T-helper 2 cell (primary cell): Measurements from ENCODE around the gene IGSF6.
"Not testable (repeated sequence)": the region's sequence is repeated elsewhere in the genome, so short reads cannot be mapped to it uniquely, and the experiment has no call there.

Experiments used
- DNase-seq, 5 experiments: peaks; one replicate each; pipeline versions ENCODE4 v3.0.0 to v3.0.0-alpha.2; 2012 to 2022

Gene IGSF6

DNA sequence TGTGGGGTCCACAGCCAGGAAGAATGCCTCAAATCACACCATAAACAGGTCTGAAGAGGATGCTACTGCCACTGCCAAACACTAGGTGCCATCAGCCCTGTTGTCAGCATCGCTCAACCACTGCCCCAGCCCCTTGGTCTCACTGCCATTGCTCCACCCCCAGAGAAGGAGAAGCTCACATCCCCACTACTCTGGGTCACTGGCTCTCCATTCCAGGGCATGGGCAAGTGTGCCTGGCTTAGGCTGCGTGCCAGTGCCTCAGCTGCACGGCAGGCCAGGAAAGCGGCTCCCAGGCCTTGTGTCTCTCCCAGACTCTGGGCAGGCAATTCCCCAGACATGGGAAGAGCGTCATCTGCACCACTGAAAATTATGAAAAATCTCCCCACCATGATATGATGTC, 1.2 kb upstream of the IGSF6 start:
- no peak for DNase-seq

DNA sequence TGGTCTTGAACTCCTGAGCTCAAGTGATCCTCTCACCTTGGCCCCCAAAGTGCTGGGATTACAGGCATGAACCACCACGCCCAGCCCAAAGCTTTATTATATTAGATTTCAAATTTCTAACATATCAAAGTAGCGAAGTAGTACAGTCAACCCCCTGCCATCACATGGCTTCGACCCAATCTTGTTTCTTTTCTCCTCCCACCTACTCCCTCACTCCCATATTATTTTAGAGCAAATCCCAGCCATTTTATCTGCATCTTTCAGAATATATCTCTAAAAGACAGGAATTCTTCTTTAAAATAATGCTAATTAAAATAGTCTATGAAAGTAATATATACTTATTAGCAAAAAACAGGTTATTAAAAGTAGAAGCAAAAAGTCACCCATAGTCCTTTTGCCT, 893 bp downstream of the IGSF6 start:
- DNase-seq, result no peak

- no peak for DNase-seq
Measured at GRCh38 chr16:21650521-21650920, 1.9 kb downstream of the IGSF6 start.

DNA sequence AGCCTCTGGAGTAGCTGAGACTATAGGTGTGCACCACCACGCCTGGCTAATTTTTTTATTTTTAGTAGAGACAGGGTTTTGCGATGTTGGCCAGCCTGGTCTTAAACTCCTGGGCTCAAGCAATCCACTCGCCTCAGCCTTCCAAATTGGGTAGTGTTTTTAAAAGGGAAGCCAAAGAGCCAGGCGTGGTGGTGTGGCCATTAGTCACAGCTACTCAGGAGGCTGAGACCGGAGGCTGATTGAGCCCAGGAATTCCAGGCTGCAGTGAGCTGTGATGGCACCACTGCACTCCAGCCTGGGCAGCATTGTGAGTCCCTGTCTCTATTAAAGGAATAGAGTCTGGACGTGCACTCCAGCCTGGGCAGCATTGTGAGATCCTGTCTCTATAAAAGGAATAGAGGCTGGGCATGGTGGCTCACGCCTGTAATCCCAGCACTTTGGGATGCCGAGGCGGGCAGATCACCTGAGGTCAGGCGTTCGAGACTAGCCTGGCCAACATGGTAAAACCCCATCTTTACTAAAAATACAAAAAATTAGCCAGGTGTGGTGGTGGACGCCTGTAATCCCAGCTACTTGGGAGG, 2.5 kb downstream of the IGSF6 start:
- DNase-seq, result not testable (repeated sequence)

- no peak for DNase-seq
Measured at GRCh38 chr16:21647562-21648164, 4.7 kb downstream of the IGSF6 start.

- DNase-seq, result peak in 4 of 5 experiments; percentile 54 to 98 (median 66)
Measured at GRCh38 chr16:21646721-21647561, 5.5 kb downstream of the IGSF6 start.

DNA sequence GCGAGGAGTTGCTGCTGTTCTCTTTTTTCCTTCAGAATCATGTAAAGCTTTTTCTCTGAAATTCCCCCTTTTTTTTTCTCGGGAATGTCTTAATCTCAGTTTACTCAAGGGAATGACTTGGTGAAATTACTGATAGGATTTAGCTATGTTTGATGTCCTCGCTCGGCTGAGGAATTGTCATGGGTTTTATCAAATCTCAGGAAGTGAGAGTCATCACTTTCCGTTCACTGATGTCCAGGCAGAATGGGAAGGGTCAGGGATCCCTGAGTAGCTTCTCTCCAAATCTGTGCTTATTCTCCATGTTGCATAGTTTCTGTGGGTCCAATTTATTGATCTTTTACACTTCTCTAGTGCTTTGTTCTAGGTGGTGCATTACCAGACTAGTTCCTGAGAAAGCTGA, 6.3 kb downstream of the IGSF6 start:
- no peak for DNase-seq

DNA sequence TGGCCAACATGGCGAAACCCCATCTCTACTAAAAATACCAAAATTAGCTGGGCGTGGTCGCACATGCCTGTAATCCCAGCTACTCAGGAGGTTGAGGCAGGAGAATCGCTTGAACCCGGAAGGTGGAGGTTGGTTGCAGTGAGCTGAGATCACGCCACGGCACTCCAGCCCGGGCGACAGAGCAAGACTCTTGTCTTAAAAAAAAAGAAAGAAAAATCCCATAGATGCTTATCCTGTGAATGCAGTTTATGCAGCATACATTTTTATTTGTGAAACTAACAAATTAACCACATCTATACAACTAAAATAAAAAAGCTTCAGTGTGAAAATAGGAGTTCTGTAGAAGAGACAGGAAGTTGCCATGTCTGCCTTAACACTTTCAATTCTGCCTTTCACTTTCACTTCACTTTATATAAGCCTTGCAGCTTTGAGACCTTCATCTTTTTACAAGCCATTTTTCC, 7.1 kb downstream of the IGSF6 start:
- DNase-seq, result peak in 2 of 5 experiments; percentile 72 to 88

GRCh38 chr16:21644674-21645073, 7.7 kb downstream of the IGSF6 start:
- DNase-seq, result no peak

DNA sequence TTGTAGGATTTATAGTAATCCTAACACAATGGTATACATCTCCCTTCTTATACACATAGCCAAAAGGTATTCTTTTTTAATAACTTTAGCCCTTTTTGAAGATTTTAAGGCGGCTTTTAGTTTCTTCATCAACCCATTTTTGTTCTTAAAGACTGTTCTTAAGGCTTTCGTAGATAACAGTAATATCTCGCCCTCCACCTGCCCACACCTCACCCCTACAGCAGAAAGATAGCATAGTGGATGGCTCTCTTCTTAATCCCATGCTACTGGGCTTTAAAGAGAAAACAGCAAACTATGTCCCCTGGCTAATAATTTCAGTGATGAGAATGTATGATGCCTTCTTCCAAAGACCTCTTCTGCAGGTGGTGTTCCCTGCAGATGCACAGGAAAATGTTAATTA, 8.6 kb downstream of the IGSF6 start:
- no peak for DNase-seq

DNA sequence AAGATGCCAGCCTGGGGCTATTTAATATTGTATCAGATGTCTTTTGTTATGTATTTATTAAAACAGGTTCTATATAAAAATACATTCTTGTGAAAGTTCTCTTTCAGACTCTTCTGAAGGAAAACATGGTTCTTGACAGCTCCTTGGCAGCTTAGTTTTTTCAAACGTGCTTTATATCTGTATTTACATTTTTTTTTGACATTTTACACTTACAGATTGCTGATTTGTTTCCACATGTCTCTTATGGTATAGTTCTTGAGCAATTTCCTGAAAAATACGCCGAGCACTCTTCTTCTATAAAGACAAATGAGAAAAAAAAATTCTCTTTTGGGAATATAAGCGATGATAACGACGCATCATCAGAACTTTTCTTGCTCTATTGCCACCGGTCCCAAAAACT, 9.5 kb downstream of the IGSF6 start:
- no peak for DNase-seq

DNA sequence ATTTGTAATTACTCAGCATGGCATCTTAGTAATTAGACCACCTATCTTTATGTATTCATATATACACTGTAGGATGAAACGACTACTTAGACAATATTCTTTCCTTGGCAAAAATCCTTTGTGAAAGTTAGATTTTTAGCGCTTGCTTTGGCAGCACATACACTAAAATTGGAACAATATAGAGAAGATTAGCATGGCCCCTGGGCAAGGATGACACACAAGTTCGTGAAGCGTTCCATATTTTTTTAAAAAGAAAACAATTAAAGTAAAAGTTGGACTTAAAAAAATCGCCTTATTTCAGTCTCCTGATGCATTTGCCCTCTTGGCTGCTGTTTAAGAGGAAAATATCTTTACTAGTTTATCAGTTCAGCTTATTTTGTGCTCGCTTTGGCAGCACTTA, 10.5 kb downstream of the IGSF6 start:
- DNase-seq, result no peak

DNA sequence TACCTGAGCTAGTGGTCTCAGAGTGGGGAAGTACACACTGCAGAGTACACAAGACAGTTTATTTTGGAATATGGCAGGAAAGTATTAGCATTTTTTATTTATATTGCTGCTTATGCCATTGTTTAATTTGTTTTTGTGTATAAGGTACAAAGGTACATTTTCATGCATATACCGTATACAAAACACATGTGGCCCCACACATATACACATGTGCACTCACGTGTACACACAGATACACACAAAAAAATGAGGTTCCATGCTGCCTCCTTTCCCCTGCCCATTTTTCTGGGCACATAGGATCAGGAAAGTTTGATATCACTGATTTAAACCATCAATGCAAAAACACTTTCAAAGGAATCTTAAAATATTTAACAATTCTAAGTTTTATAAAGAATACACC, 12.9 kb downstream of the IGSF6 start:
- DNase-seq, result no peak

DNA sequence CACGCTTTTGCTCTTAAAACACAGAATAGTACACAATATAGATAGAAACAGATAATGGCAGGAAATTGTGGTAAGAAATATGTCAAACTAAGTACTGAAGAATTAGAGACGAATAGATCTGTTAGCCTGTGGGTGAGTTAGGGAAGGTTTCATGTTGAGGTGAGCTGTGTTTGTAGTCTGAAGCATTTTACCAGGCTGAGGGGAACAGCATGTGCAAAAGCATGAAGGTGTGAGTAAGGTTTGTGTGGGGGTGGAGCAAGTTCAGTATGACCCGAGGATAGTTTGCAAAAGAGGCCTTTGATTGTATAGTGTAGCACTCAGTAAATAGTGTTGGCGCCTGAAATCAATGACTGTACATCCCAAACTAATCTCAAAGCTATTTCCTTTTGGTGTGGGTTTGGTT, 13.8 kb downstream of the IGSF6 start:
- peak in 1 of 5 experiments; percentile 90 for DNase-seq

GRCh38 chr16:21637032-21637968, 15.1 kb downstream of the IGSF6 start:
- no peak for DNase-seq

DNA sequence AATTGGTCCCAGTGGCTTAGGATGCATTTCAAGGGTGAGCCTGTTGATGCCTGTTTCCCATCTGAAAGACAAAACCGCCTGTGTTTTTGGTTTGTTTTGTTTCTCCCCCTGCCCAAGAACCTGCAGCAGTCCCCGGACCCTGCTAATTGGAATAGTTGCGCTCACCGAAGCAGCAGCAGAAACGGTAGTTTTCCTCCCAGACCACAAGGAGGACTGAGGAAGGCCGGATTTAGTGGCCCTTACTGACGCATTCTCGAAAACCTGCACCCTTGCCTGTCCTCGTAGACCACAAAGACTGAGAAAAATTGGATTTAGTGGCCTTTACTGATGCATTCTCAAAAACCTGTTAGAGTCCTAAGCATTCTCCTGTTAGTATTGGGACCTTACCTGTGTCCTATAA, 16.7 kb downstream of the IGSF6 start:
- DNase-seq, result not testable (repeated sequence)

- DNase-seq, result no peak
Measured at GRCh38 chr16:21634216-21634615, 18.2 kb downstream of the IGSF6 start.

- DNase-seq, result not testable (repeated sequence)
Measured at GRCh38 chr16:21631951-21632575, 20.3 kb downstream of the IGSF6 start.

GRCh38 chr16:21631376-21631775, 21.0 kb downstream of the IGSF6 start:
- DNase-seq, result not testable (repeated sequence)

GRCh38 chr16:21630866-21631265, 21.5 kb downstream of the IGSF6 start:
- DNase-seq, result not testable (repeated sequence)

DNA sequence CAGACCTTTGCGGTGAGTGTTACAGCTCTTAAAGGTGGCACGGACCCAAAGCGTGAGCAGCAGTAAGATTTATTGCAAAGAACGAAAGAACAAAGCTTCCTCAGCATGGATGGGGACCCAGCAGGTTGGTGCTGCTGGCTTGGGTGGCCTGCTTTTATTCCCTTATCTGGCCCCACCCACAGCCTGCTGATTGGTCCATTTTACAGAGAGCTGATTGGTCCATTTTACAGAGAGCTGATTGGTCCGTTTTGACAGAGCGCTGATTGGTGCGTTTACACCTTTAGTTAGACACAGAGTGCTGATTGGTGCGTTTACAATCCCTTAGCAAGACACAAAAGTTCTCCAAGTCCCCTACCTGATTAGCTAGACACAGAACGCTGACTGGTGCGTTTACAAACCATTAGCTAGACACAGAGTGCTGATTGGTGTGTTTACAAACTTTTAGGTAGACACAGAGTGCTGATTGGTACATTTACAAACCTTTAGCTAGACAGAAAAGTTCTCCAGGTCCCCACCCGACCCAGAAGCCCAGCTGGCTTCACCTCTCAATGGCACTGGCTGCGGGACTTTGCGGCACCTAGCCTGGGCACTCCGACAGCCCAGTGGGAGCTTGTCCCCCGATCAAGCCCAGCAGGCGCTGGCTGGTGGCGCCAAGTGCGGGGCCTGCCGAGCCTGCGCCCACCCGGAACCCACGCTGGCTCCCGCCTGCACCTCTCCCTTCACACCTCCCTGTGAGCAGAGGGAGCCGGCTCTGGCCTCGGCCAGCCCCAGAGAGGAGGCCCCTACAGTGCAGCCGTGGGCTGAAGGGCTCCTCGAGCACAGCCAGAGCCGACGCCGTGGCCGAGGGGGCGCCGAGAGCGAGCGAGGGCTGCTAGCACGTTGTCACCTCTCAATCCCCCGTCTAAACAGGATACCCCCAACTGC, 22.5 kb downstream of the IGSF6 start:
- DNase-seq, result not testable (repeated sequence)
